A673 (cell line): ENCODE data around the gene ANKRD13B. TPM values are rescaled to one million over a fixed set of nuclear protein-coding genes. Genes with fewer than 3 reads are reported as not detected.
A peak's percentile ranks its signal among the peaks of the same experiment; 100 is the strongest.

Experiments used
- BruUV-seq: library from RNA; stranded (reverse); fragments of 400-500 nt; replicated peaks from 2 replicates; lab custom pipeline; 2021; lab: Mats Ljungman, UMichigan
- CTCF ChIA-PET: fragments of 300-600 bp; sonication (Branson Sonifier 250); formaldehyde crosslinking; loops from one replicate; lab custom pipeline; 2022; ENCODE audit warnings: antibody characterized with exemption; lab: Charles Lee
- POLR2A ChIA-PET: fragments of 300-600 bp; sonication (Branson Sonifier 250); formaldehyde crosslinking; loops from one replicate; lab custom pipeline; 2022; ENCODE audit warnings: antibody characterized with exemption; ENCODE audit not compliant: low non-redundant PET; lab: Charles Lee
- DNase-seq: peaks from one replicate; pipeline ENCODE4 v3.0.0-alpha.2; 2015; ENCODE audit warnings: low spot score
- H3K27ac ChIP-seq: fragments of 200-600 bp; sonication (generic); 2 replicates; pipeline ENCODE4 v1.5.1; 2016; ENCODE audit warnings: mixed run types, low read depth, mild to moderate bottlenecking, mixed read lengths, antibody characterized with exemption, low read length; ENCODE audit not compliant: poor library complexity, severe bottlenecking
- H3K27me3 ChIP-seq: fragments of 200-600 bp; sonication (generic); replicated peaks from 2 replicates; pipeline ENCODE4 v1.6.1; 2017; ENCODE audit warnings: mixed run types, low read depth, mild to moderate bottlenecking, mixed read lengths, antibody characterized with exemption, low read length; ENCODE audit not compliant: insufficient read depth, poor library complexity
- H3K36me3 ChIP-seq: fragments of 200-600 bp; sonication (generic); 2 replicates; pipeline ENCODE4 v1.6.1; 2016; ENCODE audit warnings: mixed run types, mild to moderate bottlenecking, mixed read lengths, antibody characterized with exemption, low read length; ENCODE audit not compliant: insufficient read depth, poor library complexity, severe bottlenecking
- H3K4me1 ChIP-seq: fragments of 200-600 bp; sonication (generic); 2 replicates; pipeline ENCODE4 v1.6.1; 2017; ENCODE audit warnings: mixed run types, mild to moderate bottlenecking, mixed read lengths, antibody characterized with exemption, low read length; ENCODE audit not compliant: insufficient read depth, poor library complexity, severe bottlenecking
- H3K4me3 ChIP-seq: fragments of 200-600 bp; sonication (generic); 2 replicates; pipeline ENCODE4 v1.5.1; 2016; ENCODE audit warnings: low read depth, mixed run types, mild to moderate bottlenecking, mixed read lengths, low read length; ENCODE audit not compliant: poor library complexity, severe bottlenecking
- H3K9me3 ChIP-seq: fragments of 200-600 bp; sonication (generic); 2 replicates; pipeline ENCODE4 v1.6.1; 2016; ENCODE audit warnings: mixed run types, low read depth, mild to moderate bottlenecking, mixed read lengths, antibody characterized with exemption, low read length; ENCODE audit not compliant: poor library complexity, severe bottlenecking
- EZH2 ChIP-seq: fragments of 200-600 bp; sonication (generic); IDR thresholded peaks from 2 replicates; pipeline ENCODE4 v1.6.1; 2017; ENCODE audit warnings: borderline replicate concordance, low read depth, mild to moderate bottlenecking, mixed read lengths, antibody characterized with exemption, low read length; ENCODE audit not compliant: poor library complexity, severe bottlenecking
- intact Hi-C: fragments of 100-400 bp; cut with micrococcal nuclease; formaldehyde crosslinking; loops from one replicate; pipeline ENCODE4 v1.10.0; 2022; ENCODE audit not compliant: unreplicated experiment
- total RNA-seq: library from RNA; stranded (reverse); gene quantifications from 2 replicates; pipeline ENCODE4 v1.2.3, GENCODE V29; 2021
- TF ChIP-seq, protein P1 (sequence below): fragments of 300-800, 200-600 bp; sonication (generic); conservative IDR thresholded peaks from 2 replicates; pipeline ENCODE4 v1.5.1; 2017; ENCODE audit warnings: low read depth, mild to moderate bottlenecking, antibody characterized with exemption, low read length, moderate library complexity, mixed read lengths

ANKRD13B gene
- total RNA-seq, 1 experiment from 2014 or later = 81.5 TPM

DNA sequence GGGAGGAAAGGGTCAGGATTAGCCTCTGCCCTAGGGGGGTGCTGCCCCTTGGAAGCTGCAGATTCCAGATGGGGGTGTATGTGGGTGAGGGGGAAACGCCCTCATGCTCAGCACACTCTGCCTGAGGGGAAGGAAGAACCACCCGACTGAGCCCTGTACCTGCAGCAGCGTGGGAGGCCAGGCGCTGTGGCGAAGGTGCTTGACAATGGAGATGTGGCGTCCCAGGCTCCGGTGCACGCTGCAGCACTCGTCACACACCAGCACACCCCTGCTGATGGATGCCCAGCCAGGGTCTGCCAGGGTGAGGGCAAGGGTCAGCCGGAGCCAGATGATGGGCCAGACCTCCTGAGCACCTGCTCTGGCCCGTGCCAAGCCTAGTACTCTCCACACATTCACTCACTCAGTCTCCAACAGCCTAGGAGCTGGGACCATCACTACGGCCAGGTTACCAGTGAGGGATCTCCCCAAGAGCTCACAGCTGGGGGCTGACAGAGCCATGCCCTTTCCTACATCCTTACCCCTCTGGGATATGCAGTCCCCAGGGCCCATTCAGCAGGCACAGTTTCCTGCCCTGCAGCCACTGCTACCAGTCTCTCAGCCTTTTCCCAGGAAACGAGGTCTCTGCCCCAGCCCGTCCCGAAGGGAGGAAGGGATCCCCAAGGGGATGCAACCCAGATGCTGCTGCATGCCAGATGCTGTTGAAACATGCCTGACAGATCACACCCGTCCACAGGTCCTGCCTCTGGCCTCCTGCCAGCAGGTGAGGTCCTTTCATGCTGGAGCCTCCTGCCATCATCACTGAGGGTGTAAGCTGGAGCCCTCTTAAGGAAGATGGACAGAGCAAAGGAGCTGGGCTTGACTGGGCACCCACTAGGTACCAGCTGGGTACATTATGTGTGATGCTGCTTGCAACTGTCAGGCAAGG is 9.3 kb upstream of the ANKRD13B start:
- no peaks in the 10 kb centered on the region for H3K9me3 ChIP-seq
- peaks cover 50% of the 10 kb centered on the region for H3K36me3 ChIP-seq
- intact Hi-C loops = loop anchor here (5.0 kb wide), 1 partner anchor 349 kb away; the partner anchor contains the start of gene SSH2
- H3K4me1 ChIP-seq = peaks cover 33% of the 10 kb centered on the region
- no peak for DNase-seq
- no peak for TF ChIP-seq EZH2
- TF ChIP-seq, protein P1, sequence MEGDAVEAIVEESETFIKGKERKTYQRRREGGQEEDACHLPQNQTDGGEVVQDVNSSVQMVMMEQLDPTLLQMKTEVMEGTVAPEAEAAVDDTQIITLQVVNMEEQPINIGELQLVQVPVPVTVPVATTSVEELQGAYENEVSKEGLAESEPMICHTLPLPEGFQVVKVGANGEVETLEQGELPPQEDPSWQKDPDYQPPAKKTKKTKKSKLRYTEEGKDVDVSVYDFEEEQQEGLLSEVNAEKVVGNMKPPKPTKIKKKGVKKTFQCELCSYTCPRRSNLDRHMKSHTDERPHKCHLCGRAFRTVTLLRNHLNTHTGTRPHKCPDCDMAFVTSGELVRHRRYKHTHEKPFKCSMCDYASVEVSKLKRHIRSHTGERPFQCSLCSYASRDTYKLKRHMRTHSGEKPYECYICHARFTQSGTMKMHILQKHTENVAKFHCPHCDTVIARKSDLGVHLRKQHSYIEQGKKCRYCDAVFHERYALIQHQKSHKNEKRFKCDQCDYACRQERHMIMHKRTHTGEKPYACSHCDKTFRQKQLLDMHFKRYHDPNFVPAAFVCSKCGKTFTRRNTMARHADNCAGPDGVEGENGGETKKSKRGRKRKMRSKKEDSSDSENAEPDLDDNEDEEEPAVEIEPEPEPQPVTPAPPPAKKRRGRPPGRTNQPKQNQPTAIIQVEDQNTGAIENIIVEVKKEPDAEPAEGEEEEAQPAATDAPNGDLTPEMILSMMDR = no peak
- BruUV-seq = no TSS peak
- ChIA-PET POLR2A (no interaction called here), CTCF (no interaction called here)
- no peak overlapping the region for H3K27ac ChIP-seq
- no peak overlapping the region for H3K4me3 ChIP-seq
- H3K27me3 ChIP-seq = no peaks in the 10 kb centered on the region

DNA sequence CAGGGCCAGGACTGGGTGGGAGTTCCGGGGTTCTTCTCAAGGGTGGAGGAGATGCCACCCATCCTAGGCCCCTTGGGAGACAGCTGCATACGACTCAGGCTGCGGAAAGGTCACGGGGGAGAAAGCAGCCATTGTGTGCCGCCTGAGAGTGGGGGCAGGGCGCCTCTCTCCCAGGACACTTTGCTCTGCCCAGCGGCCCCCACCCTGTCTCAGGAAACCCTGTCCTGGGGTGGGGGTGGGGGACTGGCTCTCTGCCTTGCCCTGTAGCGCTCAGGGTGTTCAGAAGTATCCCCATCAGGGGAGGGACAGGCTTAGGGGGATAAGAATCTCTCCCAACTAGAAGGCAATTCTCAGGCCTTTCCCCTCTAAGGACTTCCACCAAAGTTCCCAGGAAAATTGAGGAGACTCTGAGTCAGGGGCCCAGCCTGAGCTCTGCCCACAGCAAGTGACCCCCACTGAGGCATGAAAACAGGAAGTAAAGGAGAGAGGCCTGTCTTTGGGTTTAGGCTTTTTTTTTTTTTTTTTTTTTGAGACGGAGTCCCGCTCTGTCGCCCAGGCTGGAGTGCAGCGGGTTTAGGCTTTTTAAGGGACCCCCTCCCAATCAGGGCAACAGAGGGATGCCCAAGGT is 8.4 kb upstream of the ANKRD13B start:
- H3K36me3 ChIP-seq = peaks cover 41% of the 10 kb centered on the region
- intact Hi-C loops = loop anchor here (5.0 kb wide), 1 partner anchor 348 kb away; the partner anchor contains the start of gene SSH2
- CTCF ChIA-PET = no interaction called here
- H3K27me3 ChIP-seq = no peaks in the 10 kb centered on the region
- H3K9me3 ChIP-seq = no peaks in the 10 kb centered on the region
- POLR2A ChIA-PET = no interaction called here
- no peak for DNase-seq
- peaks cover 33% of the 10 kb centered on the region for H3K4me1 ChIP-seq
- H3K4me3 ChIP-seq = no peak overlapping the region
- no peak for TF ChIP-seq EZH2
- TF ChIP-seq, protein P1 = no peak
- H3K27ac ChIP-seq = peak overlapping the region; percentile 61
- BruUV-seq = no TSS peak

GRCh38 chr17:29585080-29585751 is 7.7 kb upstream of the ANKRD13B start:
- Histone ChIP-seq H3K27ac (peak overlapping the region; percentile 61), H3K36me3 (peaks cover 34% of the 10 kb centered on the region), H3K27me3 (no peaks in the 10 kb centered on the region), H3K9me3 (no peaks in the 10 kb centered on the region), H3K4me1 (peaks cover 40% of the 10 kb centered on the region), H3K4me3 (no peak overlapping the region)
- DNase-seq = no peak
- no TSS peak for BruUV-seq
- ChIA-PET POLR2A (no interaction called here), CTCF (no interaction called here)
- TF ChIP-seq, protein P1 = peak; percentile 44
- no peak for TF ChIP-seq EZH2
- intact Hi-C loops = no loop called here
